Measurements from ENCODE around the gene TBATA.

GRCh38 chr10:70833601-70834000 lies 48.4 kb upstream of the TBATA start:
- TF ChIP-seq, protein P1, sequence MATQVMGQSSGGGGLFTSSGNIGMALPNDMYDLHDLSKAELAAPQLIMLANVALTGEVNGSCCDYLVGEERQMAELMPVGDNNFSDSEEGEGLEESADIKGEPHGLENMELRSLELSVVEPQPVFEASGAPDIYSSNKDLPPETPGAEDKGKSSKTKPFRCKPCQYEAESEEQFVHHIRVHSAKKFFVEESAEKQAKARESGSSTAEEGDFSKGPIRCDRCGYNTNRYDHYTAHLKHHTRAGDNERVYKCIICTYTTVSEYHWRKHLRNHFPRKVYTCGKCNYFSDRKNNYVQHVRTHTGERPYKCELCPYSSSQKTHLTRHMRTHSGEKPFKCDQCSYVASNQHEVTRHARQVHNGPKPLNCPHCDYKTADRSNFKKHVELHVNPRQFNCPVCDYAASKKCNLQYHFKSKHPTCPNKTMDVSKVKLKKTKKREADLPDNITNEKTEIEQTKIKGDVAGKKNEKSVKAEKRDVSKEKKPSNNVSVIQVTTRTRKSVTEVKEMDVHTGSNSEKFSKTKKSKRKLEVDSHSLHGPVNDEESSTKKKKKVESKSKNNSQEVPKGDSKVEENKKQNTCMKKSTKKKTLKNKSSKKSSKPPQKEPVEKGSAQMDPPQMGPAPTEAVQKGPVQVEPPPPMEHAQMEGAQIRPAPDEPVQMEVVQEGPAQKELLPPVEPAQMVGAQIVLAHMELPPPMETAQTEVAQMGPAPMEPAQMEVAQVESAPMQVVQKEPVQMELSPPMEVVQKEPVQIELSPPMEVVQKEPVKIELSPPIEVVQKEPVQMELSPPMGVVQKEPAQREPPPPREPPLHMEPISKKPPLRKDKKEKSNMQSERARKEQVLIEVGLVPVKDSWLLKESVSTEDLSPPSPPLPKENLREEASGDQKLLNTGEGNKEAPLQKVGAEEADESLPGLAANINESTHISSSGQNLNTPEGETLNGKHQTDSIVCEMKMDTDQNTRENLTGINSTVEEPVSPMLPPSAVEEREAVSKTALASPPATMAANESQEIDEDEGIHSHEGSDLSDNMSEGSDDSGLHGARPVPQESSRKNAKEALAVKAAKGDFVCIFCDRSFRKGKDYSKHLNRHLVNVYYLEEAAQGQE (IDR thresholded peaks at IDR 0.05; ENCODE audit: insufficient read depth in 1 of 2, low read depth in 2 of 2, low read length in 2 of 2) = no peak
- TF ChIP-seq SIN3A (IDR thresholded peaks at IDR 0.05; ENCODE audit: borderline replicate concordance, insufficient read depth, low read length) = no peak
- no peak for TF ChIP-seq FOXP2 (optimal IDR thresholded peaks at IDR 0.05; ENCODE audit: borderline replicate concordance, extremely low read depth, extremely low read length, insufficient read depth)
- no peak for TF ChIP-seq POLR2AphosphoS5 (IDR thresholded peaks at IDR 0.05; ENCODE audit: low read depth, low read length)

Data from PFSK-1 (cell line).